ENCODE data around the gene SNAPC2.

SNAPC2 gene

DNA sequence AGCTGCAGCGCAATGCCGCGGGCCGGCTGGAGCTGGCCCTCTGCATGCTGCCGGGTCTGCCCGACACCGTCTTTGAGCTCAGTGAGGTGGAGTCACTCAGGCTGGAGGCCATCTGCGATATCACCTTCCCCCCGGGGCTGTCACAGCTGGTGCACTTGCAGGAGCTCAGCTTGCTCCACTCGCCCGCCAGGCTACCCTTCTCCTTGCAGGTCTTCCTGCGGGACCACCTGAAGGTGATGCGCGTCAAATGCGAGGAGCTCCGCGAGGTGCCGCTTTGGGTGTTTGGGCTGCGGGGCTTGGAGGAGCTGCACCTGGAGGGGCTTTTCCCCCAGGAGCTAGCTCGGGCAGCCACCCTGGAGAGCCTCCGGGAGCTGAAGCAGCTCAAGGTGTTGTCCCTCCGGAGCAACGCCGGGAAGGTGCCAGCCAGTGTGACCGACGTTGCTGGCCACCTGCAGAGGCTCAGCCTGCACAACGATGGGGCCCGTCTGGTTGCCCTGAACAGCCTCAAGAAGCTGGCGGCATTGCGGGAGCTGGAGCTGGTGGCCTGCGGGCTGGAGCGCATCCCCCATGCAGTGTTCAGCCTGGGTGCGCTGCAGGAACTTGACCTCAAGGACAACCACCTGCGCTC, 20.3 kb upstream of the SNAPC2 start:
- TF ChIP-seq TAF1 (IDR thresholded peaks at IDR 0.05; ENCODE audit: borderline replicate concordance, insufficient read depth, low read length) (no peak), REST (IDR thresholded peaks at IDR 0.05; ENCODE audit: insufficient read depth in 1 of 2, low read depth in 2 of 2, low read length in 2 of 2) (no peak)

DNA sequence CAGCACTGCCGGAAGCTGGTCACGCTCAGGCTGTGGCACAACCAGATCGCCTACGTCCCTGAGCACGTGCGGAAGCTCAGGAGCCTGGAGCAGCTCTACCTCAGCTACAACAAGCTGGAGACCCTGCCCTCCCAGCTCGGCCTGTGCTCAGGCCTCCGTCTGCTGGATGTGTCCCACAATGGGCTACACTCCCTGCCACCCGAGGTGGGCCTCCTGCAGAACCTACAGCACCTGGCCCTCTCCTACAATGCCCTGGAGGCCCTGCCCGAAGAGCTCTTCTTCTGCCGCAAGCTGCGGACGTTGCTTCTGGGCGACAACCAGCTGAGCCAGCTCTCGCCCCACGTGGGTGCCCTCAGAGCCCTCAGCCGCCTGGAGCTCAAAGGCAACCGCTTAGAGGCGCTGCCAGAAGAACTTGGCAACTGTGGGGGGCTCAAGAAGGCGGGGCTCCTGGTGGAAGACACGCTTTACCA, 19.7 kb upstream of the SNAPC2 start:
- no peak for TF ChIP-seq REST (IDR thresholded peaks at IDR 0.05; ENCODE audit: insufficient read depth in 1 of 2, low read depth in 2 of 2, low read length in 2 of 2)
- TF ChIP-seq POLR2AphosphoS5 (IDR thresholded peaks at IDR 0.05; ENCODE audit: low read depth, low read length): no peak
- no peak for TF ChIP-seq SIN3A (IDR thresholded peaks at IDR 0.05; ENCODE audit: borderline replicate concordance, insufficient read depth, low read length)
- TF ChIP-seq TAF1 (IDR thresholded peaks at IDR 0.05; ENCODE audit: borderline replicate concordance, insufficient read depth, low read length): no peak
- TF ChIP-seq FOXP2 (optimal IDR thresholded peaks at IDR 0.05; ENCODE audit: borderline replicate concordance, extremely low read depth, extremely low read length, insufficient read depth): no peak

- TF ChIP-seq REST (IDR thresholded peaks at IDR 0.05; ENCODE audit: insufficient read depth in 1 of 2, low read depth in 2 of 2, low read length in 2 of 2) (no peak), POLR2AphosphoS5 (IDR thresholded peaks at IDR 0.05; ENCODE audit: low read depth, low read length) (no peak), SIN3A (IDR thresholded peaks at IDR 0.05; ENCODE audit: borderline replicate concordance, insufficient read depth, low read length) (no peak), TAF1 (IDR thresholded peaks at IDR 0.05; ENCODE audit: borderline replicate concordance, insufficient read depth, low read length) (no peak), FOXP2 (optimal IDR thresholded peaks at IDR 0.05; ENCODE audit: borderline replicate concordance, extremely low read depth, extremely low read length, insufficient read depth) (no peak)
Observed at GRCh38 chr19:7900931-7901330, 19.2 kb upstream of the SNAPC2 start.

GRCh38 chr19:7901337-7901736, 18.8 kb upstream of the SNAPC2 start:
- TF ChIP-seq REST (IDR thresholded peaks at IDR 0.05; ENCODE audit: insufficient read depth in 1 of 2, low read depth in 2 of 2, low read length in 2 of 2): no peak
- no peak for TF ChIP-seq POLR2AphosphoS5 (IDR thresholded peaks at IDR 0.05; ENCODE audit: low read depth, low read length)
- no peak for TF ChIP-seq TAF1 (IDR thresholded peaks at IDR 0.05; ENCODE audit: borderline replicate concordance, insufficient read depth, low read length)
- TF ChIP-seq SIN3A (IDR thresholded peaks at IDR 0.05; ENCODE audit: borderline replicate concordance, insufficient read depth, low read length): no peak
- no peak for TF ChIP-seq FOXP2 (optimal IDR thresholded peaks at IDR 0.05; ENCODE audit: borderline replicate concordance, extremely low read depth, extremely low read length, insufficient read depth)

- TF ChIP-seq REST (IDR thresholded peaks at IDR 0.05; ENCODE audit: insufficient read depth in 1 of 2, low read depth in 2 of 2, low read length in 2 of 2) (no peak; a peak in 1 of 4 replicates), POLR2AphosphoS5 (IDR thresholded peaks at IDR 0.05; ENCODE audit: low read depth, low read length) (no peak), FOXP2 (optimal IDR thresholded peaks at IDR 0.05; ENCODE audit: borderline replicate concordance, extremely low read depth, extremely low read length, insufficient read depth) (no peak), SIN3A (IDR thresholded peaks at IDR 0.05; ENCODE audit: borderline replicate concordance, insufficient read depth, low read length) (no peak; the same call in 1 of the 2 replicates), TAF1 (IDR thresholded peaks at IDR 0.05; ENCODE audit: borderline replicate concordance, insufficient read depth, low read length) (no peak)
Observed at GRCh38 chr19:7902796-7903243, 17.3 kb upstream of the SNAPC2 start.

Measured in PFSK-1 (cell line).